HCT116 (cell line): ENCODE data around the gene TACO1.

Experiments used
- CTCF ChIP-seq, 3 experiments: fragments of 200-600 bp in 1 of 3; sonication (generic) in 1 of 3; IDR thresholded peaks in 2 of 3; conservative IDR thresholded peaks in 1 of 3; 2 replicates each; pipeline ENCODE4 v1.5.1; 2012 to 2017; ENCODE audit warnings: low read depth in 2 of 3, low read length in 2 of 3, antibody characterized with exemption in 1 of 3, borderline replicate concordance in 1 of 3, control low read depth in 1 of 3, mild to moderate bottlenecking in 1 of 3, mixed read lengths in 1 of 3, mixed run types in 1 of 3, moderate library complexity in 1 of 3; ENCODE audit not compliant: insufficient read depth in 1 of 3
- EZH2 ChIP-seq: fragments of 200-600 bp; sonication (generic); IDR thresholded peaks from 2 replicates; pipeline ENCODE4 v1.6.1; 2017; ENCODE audit warnings: antibody characterized with exemption, mixed run types
- FOSL1 ChIP-seq: IDR thresholded peaks from 2 replicates; pipeline ENCODE4 v1.6.1; 2012; ENCODE audit warnings: low read depth
- JUND ChIP-seq: IDR thresholded peaks from 2 replicates; pipeline ENCODE4 v1.6.1; 2012
- POLR2A ChIP-seq: IDR thresholded peaks from 2 replicates; pipeline ENCODE4 v1.7.0; 2011; ENCODE audit warnings: borderline replicate concordance; ENCODE audit not compliant: insufficient read depth, insufficient read length; ENCODE audit errors: extremely low read depth
- POLR2AphosphoS5 ChIP-seq: IDR thresholded peaks from 2 replicates; pipeline ENCODE4 v1.6.1; 2011; ENCODE audit warnings: mild to moderate bottlenecking, low read depth, low read length, moderate library complexity
- SP1 ChIP-seq: IDR thresholded peaks from 2 replicates; pipeline ENCODE4 v1.6.1; 2012; ENCODE audit warnings: low read depth
- YY1 ChIP-seq: IDR thresholded peaks from 2 replicates; pipeline ENCODE4 v1.6.1; 2011; ENCODE audit warnings: low read length, low read depth, moderate library complexity, mild to moderate bottlenecking; ENCODE audit not compliant: insufficient replicate concordance; ENCODE audit errors: extremely low read depth
- TF ChIP-seq, protein P1 (sequence below): IDR thresholded peaks from 2 replicates; pipeline ENCODE4 v1.6.1; 2012
- TF ChIP-seq, protein P2 (sequence below): IDR thresholded peaks from 2 replicates; pipeline ENCODE4 v1.6.1; 2012
- TF ChIP-seq, protein P3 (sequence below): IDR thresholded peaks from 2 replicates; pipeline ENCODE4 v1.6.1; 2012; ENCODE audit warnings: low read depth
- TF ChIP-seq, protein P4 (sequence below): IDR thresholded peaks from 2 replicates; pipeline ENCODE4 v1.6.1; 2011; ENCODE audit warnings: mild to moderate bottlenecking, low read length, moderate library complexity; ENCODE audit not compliant: insufficient replicate concordance; ENCODE audit errors: extremely low read depth

DNA sequence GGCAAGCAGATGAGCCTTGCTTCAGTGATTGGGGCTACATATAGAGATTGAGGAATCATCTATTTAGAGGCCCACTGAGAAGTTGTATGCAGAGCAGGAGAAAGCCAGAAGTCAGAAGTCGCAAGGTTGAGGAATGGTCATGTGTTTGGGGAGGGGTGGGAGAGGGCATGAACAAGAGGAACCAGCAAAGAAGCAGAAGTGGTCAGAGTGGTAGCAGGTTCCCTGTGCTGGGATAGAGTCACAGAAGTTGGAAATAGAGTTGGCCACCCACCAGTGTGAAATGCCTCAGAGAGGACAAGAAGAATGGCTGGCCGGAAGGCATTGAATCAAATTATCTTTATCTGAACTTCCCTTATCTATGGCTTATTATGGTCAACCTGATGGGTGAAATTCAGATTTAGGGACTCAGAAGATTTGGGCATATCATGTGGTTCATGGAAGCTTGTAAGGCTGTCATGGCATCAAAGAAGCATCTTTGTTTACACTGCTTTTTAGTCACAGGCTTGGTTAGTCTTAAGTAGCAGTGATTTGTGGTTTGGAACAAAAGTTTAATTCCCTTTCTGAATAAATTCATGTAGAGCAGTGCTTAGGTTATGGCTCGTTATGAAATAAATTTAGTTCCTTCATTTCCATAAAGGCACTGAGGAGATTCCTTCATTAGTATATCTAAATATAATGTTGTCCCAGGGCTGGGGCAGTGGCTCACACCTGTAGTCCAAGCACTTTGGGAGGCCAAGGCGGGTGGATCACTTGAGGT is 41.2 kb downstream of the TACO1 start:
- TF ChIP-seq, protein P1, sequence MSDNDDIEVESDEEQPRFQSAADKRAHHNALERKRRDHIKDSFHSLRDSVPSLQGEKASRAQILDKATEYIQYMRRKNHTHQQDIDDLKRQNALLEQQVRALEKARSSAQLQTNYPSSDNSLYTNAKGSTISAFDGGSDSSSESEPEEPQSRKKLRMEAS: no peak
- TF ChIP-seq CTCF (IDR thresholded peaks at IDR 0.05 in 2 of 3, conservative IDR thresholded peaks at IDR 0.05 in 1 of 3; ENCODE audit: borderline replicate concordance in 1 of 3, insufficient read depth in 1 of 3, low read depth in 2 of 3, low read length in 2 of 3): no peak
- no peak for TF ChIP-seq POLR2A
- TF ChIP-seq, protein P2, sequence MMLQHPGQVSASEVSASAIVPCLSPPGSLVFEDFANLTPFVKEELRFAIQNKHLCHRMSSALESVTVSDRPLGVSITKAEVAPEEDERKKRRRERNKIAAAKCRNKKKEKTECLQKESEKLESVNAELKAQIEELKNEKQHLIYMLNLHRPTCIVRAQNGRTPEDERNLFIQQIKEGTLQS: no peak
- no peak for TF ChIP-seq YY1
- TF ChIP-seq, protein P3, sequence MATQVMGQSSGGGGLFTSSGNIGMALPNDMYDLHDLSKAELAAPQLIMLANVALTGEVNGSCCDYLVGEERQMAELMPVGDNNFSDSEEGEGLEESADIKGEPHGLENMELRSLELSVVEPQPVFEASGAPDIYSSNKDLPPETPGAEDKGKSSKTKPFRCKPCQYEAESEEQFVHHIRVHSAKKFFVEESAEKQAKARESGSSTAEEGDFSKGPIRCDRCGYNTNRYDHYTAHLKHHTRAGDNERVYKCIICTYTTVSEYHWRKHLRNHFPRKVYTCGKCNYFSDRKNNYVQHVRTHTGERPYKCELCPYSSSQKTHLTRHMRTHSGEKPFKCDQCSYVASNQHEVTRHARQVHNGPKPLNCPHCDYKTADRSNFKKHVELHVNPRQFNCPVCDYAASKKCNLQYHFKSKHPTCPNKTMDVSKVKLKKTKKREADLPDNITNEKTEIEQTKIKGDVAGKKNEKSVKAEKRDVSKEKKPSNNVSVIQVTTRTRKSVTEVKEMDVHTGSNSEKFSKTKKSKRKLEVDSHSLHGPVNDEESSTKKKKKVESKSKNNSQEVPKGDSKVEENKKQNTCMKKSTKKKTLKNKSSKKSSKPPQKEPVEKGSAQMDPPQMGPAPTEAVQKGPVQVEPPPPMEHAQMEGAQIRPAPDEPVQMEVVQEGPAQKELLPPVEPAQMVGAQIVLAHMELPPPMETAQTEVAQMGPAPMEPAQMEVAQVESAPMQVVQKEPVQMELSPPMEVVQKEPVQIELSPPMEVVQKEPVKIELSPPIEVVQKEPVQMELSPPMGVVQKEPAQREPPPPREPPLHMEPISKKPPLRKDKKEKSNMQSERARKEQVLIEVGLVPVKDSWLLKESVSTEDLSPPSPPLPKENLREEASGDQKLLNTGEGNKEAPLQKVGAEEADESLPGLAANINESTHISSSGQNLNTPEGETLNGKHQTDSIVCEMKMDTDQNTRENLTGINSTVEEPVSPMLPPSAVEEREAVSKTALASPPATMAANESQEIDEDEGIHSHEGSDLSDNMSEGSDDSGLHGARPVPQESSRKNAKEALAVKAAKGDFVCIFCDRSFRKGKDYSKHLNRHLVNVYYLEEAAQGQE: no peak
- TF ChIP-seq FOSL1: no peak
- TF ChIP-seq, protein P4, sequence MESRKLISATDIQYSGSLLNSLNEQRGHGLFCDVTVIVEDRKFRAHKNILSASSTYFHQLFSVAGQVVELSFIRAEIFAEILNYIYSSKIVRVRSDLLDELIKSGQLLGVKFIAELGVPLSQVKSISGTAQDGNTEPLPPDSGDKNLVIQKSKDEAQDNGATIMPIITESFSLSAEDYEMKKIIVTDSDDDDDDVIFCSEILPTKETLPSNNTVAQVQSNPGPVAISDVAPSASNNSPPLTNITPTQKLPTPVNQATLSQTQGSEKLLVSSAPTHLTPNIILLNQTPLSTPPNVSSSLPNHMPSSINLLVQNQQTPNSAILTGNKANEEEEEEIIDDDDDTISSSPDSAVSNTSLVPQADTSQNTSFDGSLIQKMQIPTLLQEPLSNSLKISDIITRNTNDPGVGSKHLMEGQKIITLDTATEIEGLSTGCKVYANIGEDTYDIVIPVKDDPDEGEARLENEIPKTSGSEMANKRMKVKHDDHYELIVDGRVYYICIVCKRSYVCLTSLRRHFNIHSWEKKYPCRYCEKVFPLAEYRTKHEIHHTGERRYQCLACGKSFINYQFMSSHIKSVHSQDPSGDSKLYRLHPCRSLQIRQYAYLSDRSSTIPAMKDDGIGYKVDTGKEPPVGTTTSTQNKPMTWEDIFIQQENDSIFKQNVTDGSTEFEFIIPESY: no peak
- no peak for TF ChIP-seq EZH2
- no peak for TF ChIP-seq POLR2AphosphoS5
- no peak for TF ChIP-seq SP1
- TF ChIP-seq JUND: no peak
